HEK293 (cell line): Measurements from ENCODE around the gene MAN2B1.

Experiments
- MEIS1 ChIP-seq: sonication (generic); formaldehyde crosslinking; IDR thresholded peaks from 2 replicates; pipeline ENCODE4 v1.8.1; 2022; ENCODE audit warnings: missing genetic modification reagents, mild to moderate bottlenecking, borderline replicate concordance
- OVOL3 ChIP-seq: fragments of 450-650 bp; formaldehyde crosslinking; IDR thresholded peaks from 2 replicates; pipeline ENCODE4 v1.5.1; 2016; ENCODE audit warnings: missing biosample characterization, missing genetic modification characterization
- YY1 ChIP-seq: fragments of 450-650 bp; formaldehyde crosslinking; IDR thresholded peaks from 2 replicates; pipeline ENCODE4 v1.5.1; 2018; ENCODE audit warnings: missing biosample characterization, missing genetic modification characterization
- YY2 ChIP-seq: fragments of 450-650 bp; formaldehyde crosslinking; IDR thresholded peaks from 2 replicates; pipeline ENCODE4 v1.5.1; 2016; ENCODE audit warnings: missing biosample characterization, missing genetic modification characterization
- ZFP3 ChIP-seq: fragments of 450-650 bp; formaldehyde crosslinking; IDR thresholded peaks from 2 replicates; pipeline ENCODE4 v1.5.1; 2016; ENCODE audit warnings: low read depth, missing biosample characterization, missing genetic modification characterization
- ZNF138 ChIP-seq: fragments of 450-650 bp; formaldehyde crosslinking; IDR thresholded peaks from 2 replicates; pipeline ENCODE4 v1.5.1; 2016; ENCODE audit warnings: missing biosample characterization, missing genetic modification characterization, borderline replicate concordance
- ZNF174 ChIP-seq: fragments of 450-650 bp; formaldehyde crosslinking; IDR thresholded peaks from 2 replicates; pipeline ENCODE4 v1.5.0; 2017; ENCODE audit warnings: missing biosample characterization, mild to moderate bottlenecking, missing genetic modification characterization
- ZNF211 ChIP-seq: fragments of 450-650 bp; formaldehyde crosslinking; IDR thresholded peaks from 2 replicates; pipeline ENCODE4 v1.5.1; 2016; ENCODE audit warnings: low read depth, missing biosample characterization, missing genetic modification characterization
- ZNF23 ChIP-seq: fragments of 450-650 bp; formaldehyde crosslinking; IDR thresholded peaks from 2 replicates; pipeline ENCODE4 v1.5.1; 2016; ENCODE audit warnings: missing biosample characterization, missing genetic modification characterization, borderline replicate concordance
- ZNF239 ChIP-seq: fragments of 450-650 bp; formaldehyde crosslinking; IDR thresholded peaks from 2 replicates; pipeline ENCODE4 v1.5.1; 2016; ENCODE audit warnings: missing biosample characterization, missing genetic modification characterization
- ZNF292 ChIP-seq: fragments of 450-650 bp; formaldehyde crosslinking; IDR thresholded peaks from 2 replicates; pipeline ENCODE4 v1.5.1; 2016; ENCODE audit warnings: low read depth, missing biosample characterization, missing genetic modification characterization, borderline replicate concordance
- ZNF37A ChIP-seq: fragments of 450-650 bp; IDR thresholded peaks from 2 replicates; pipeline ENCODE4 v1.5.1; 2018; ENCODE audit warnings: missing biosample characterization, missing genetic modification characterization
- ZNF560 ChIP-seq: fragments of 450-650 bp; formaldehyde crosslinking; IDR thresholded peaks from 2 replicates; pipeline ENCODE4 v1.5.1; 2017; ENCODE audit warnings: missing biosample characterization, missing genetic modification characterization, borderline replicate concordance
- ZNF660 ChIP-seq: fragments of 450-650 bp; IDR thresholded peaks from 2 replicates; pipeline ENCODE4 v1.5.1; 2018; ENCODE audit warnings: missing biosample characterization, mild to moderate bottlenecking, missing genetic modification characterization
- ZNF677 ChIP-seq: fragments of 450-650 bp; IDR thresholded peaks from 2 replicates; pipeline ENCODE4 v1.5.0; 2018; ENCODE audit warnings: missing biosample characterization, mild to moderate bottlenecking, missing genetic modification characterization, moderate library complexity
- ZNF747 ChIP-seq: fragments of 450-650 bp; formaldehyde crosslinking; IDR thresholded peaks from 2 replicates; pipeline ENCODE4 v1.5.1; 2016; ENCODE audit warnings: missing biosample characterization, missing genetic modification characterization
- ZNF76 ChIP-seq: fragments of 450-650 bp; formaldehyde crosslinking; IDR thresholded peaks from 2 replicates; pipeline ENCODE4; 2016; ENCODE audit warnings: low read depth, missing biosample characterization, missing genetic modification characterization, borderline replicate concordance
- ZNF777 ChIP-seq: fragments of 450-650 bp; formaldehyde crosslinking; IDR thresholded peaks from 2 replicates; pipeline ENCODE4 v1.5.1; 2017; ENCODE audit warnings: missing biosample characterization, missing genetic modification characterization, borderline replicate concordance
- ZNF785 ChIP-seq: fragments of 450-650 bp; formaldehyde crosslinking; IDR thresholded peaks from 2 replicates; pipeline ENCODE4 v1.5.1; 2016; ENCODE audit warnings: missing biosample characterization, missing genetic modification characterization
- ZNF843 ChIP-seq: fragments of 450-650 bp; formaldehyde crosslinking; IDR thresholded peaks from 2 replicates; pipeline ENCODE4 v1.5.1; 2016; ENCODE audit warnings: missing biosample characterization, missing genetic modification characterization
- TF ChIP-seq, protein P1 (sequence below): fragments of 450-650 bp; formaldehyde crosslinking; IDR thresholded peaks from 2 replicates; pipeline ENCODE4 v1.5.1; 2016; ENCODE audit warnings: missing biosample characterization, missing genetic modification characterization
- TF ChIP-seq, protein P2 (sequence below): fragments of 450-650 bp; formaldehyde crosslinking; IDR thresholded peaks from 2 replicates; pipeline ENCODE4 v1.5.1; 2016; ENCODE audit warnings: missing biosample characterization, missing genetic modification characterization
- TF ChIP-seq, protein P3 (sequence below): fragments of 450-650 bp; formaldehyde crosslinking; IDR thresholded peaks from 2 replicates; pipeline ENCODE4 v1.5.1; 2016; ENCODE audit warnings: missing biosample characterization, missing genetic modification characterization, low read depth
- TF ChIP-seq, protein P4 (sequence below): sonication (generic); formaldehyde crosslinking; IDR thresholded peaks from 2 replicates; pipeline ENCODE4 v1.8.1; 2022; ENCODE audit warnings: mild to moderate bottlenecking, moderate library complexity, missing genetic modification reagents
- TF ChIP-seq, protein P5 (sequence below): fragments of 450-650 bp; formaldehyde crosslinking; IDR thresholded peaks from 2 replicates; pipeline ENCODE4 v1.5.1; 2016; ENCODE audit warnings: missing biosample characterization, missing genetic modification characterization
- TF ChIP-seq, protein P6 (sequence below): fragments of 450-650 bp; formaldehyde crosslinking; IDR thresholded peaks from 2 replicates; pipeline ENCODE4 v1.5.1; 2016; ENCODE audit warnings: missing biosample characterization, missing genetic modification characterization, borderline replicate concordance

The MAN2B1 gene

DNA sequence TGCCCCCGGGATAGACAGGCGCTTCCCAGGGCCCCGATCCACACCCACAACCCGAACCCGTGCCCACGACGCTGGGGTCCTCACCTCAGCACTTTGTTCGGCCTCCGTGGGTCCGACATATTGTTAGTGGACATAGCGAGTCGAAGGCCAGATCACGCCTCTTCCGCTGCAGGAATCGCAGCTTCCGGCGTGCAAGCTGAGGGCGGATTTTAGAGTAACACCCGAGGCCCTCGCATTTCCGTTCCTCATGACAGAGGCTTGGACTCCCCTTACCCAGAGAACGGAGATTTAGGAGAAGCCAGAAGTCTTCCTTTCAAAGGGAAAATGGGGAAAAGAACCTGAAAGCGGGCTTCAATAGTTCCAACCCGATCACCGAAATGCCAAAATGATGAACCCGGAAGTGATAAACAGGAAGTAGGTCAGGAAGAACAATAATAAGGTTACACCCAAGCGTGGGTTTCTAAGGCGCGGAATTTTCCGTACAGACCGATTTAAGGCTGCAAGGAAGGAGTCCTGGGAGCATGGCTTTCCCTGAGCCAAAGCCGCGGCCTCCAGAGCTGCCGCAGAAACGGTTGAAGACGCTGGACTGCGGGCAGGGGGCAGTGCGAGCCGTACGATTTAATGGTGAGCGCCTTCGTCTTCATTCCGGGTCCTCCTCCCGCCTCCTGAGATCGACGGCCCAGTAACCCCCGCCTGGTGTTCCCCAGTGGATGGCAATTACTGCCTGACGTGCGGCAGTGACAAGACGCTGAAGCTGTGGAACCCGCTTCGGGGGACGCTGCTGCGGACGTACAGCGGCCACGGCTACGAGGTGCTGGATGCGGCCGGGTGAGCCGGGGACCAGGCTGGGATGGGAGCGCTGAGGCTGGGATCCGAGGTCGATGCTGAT is 3.0 kb upstream of the MAN2B1 start (continued):
- TF ChIP-seq, protein P1, sequence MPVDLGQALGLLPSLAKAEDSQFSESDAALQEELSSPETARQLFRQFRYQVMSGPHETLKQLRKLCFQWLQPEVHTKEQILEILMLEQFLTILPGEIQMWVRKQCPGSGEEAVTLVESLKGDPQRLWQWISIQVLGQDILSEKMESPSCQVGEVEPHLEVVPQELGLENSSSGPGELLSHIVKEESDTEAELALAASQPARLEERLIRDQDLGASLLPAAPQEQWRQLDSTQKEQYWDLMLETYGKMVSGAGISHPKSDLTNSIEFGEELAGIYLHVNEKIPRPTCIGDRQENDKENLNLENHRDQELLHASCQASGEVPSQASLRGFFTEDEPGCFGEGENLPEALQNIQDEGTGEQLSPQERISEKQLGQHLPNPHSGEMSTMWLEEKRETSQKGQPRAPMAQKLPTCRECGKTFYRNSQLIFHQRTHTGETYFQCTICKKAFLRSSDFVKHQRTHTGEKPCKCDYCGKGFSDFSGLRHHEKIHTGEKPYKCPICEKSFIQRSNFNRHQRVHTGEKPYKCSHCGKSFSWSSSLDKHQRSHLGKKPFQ (tag by site-specific recombination): peak; percentile 47
- TF ChIP-seq, protein P2, sequence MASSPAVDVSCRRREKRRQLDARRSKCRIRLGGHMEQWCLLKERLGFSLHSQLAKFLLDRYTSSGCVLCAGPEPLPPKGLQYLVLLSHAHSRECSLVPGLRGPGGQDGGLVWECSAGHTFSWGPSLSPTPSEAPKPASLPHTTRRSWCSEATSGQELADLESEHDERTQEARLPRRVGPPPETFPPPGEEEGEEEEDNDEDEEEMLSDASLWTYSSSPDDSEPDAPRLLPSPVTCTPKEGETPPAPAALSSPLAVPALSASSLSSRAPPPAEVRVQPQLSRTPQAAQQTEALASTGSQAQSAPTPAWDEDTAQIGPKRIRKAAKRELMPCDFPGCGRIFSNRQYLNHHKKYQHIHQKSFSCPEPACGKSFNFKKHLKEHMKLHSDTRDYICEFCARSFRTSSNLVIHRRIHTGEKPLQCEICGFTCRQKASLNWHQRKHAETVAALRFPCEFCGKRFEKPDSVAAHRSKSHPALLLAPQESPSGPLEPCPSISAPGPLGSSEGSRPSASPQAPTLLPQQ (tag by site-specific recombination): peak; percentile 87
- TF ChIP-seq ZNF785 (no peak), ZNF777 (tag by site-specific recombination) (no peak), YY1 (peak; percentile 82), ZNF76 (tag by site-specific recombination) (peak; percentile 88), ZNF174 (no peak), MEIS1 (CRISPR knock-in tag) (no peak), ZNF660 (peak; percentile 98), ZNF677 (tag by site-specific recombination) (no peak), OVOL3 (tag by site-specific recombination) (peak; percentile 71; the same call in 1 of the 2 replicates), ZNF292 (tag by site-specific recombination) (no peak), ZNF23 (tag by site-specific recombination) (no peak), ZNF747 (tag by site-specific recombination) (no peak), YY2 (peak; percentile 75; the same call in 1 of the 2 replicates), ZNF239 (no peak), ZNF560 (tag by site-specific recombination) (no peak), ZNF138 (tag by site-specific recombination) (no peak), ZNF37A (no peak), ZNF843 (tag by site-specific recombination) (peak; percentile 63), ZFP3 (tag by site-specific recombination) (no peak), ZNF211 (no peak)
- TF ChIP-seq, protein P3, sequence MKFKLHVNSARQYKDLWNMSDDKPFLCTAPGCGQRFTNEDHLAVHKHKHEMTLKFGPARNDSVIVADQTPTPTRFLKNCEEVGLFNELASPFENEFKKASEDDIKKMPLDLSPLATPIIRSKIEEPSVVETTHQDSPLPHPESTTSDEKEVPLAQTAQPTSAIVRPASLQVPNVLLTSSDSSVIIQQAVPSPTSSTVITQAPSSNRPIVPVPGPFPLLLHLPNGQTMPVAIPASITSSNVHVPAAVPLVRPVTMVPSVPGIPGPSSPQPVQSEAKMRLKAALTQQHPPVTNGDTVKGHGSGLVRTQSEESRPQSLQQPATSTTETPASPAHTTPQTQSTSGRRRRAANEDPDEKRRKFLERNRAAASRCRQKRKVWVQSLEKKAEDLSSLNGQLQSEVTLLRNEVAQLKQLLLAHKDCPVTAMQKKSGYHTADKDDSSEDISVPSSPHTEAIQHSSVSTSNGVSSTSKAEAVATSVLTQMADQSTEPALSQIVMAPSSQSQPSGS (tag by site-specific recombination): no peak
- TF ChIP-seq, protein P4, sequence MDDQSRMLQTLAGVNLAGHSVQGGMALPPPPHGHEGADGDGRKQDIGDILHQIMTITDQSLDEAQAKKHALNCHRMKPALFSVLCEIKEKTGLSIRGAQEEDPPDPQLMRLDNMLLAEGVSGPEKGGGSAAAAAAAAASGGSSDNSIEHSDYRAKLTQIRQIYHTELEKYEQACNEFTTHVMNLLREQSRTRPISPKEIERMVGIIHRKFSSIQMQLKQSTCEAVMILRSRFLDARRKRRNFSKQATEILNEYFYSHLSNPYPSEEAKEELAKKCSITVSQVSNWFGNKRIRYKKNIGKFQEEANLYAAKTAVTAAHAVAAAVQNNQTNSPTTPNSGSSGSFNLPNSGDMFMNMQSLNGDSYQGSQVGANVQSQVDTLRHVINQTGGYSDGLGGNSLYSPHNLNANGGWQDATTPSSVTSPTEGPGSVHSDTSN (CRISPR knock-in tag): no peak
- TF ChIP-seq, protein P5, sequence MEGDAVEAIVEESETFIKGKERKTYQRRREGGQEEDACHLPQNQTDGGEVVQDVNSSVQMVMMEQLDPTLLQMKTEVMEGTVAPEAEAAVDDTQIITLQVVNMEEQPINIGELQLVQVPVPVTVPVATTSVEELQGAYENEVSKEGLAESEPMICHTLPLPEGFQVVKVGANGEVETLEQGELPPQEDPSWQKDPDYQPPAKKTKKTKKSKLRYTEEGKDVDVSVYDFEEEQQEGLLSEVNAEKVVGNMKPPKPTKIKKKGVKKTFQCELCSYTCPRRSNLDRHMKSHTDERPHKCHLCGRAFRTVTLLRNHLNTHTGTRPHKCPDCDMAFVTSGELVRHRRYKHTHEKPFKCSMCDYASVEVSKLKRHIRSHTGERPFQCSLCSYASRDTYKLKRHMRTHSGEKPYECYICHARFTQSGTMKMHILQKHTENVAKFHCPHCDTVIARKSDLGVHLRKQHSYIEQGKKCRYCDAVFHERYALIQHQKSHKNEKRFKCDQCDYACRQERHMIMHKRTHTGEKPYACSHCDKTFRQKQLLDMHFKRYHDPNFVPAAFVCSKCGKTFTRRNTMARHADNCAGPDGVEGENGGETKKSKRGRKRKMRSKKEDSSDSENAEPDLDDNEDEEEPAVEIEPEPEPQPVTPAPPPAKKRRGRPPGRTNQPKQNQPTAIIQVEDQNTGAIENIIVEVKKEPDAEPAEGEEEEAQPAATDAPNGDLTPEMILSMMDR (tag by site-specific recombination): peak; percentile 44; the same call in 1 of the 2 replicates
- TF ChIP-seq, protein P6, sequence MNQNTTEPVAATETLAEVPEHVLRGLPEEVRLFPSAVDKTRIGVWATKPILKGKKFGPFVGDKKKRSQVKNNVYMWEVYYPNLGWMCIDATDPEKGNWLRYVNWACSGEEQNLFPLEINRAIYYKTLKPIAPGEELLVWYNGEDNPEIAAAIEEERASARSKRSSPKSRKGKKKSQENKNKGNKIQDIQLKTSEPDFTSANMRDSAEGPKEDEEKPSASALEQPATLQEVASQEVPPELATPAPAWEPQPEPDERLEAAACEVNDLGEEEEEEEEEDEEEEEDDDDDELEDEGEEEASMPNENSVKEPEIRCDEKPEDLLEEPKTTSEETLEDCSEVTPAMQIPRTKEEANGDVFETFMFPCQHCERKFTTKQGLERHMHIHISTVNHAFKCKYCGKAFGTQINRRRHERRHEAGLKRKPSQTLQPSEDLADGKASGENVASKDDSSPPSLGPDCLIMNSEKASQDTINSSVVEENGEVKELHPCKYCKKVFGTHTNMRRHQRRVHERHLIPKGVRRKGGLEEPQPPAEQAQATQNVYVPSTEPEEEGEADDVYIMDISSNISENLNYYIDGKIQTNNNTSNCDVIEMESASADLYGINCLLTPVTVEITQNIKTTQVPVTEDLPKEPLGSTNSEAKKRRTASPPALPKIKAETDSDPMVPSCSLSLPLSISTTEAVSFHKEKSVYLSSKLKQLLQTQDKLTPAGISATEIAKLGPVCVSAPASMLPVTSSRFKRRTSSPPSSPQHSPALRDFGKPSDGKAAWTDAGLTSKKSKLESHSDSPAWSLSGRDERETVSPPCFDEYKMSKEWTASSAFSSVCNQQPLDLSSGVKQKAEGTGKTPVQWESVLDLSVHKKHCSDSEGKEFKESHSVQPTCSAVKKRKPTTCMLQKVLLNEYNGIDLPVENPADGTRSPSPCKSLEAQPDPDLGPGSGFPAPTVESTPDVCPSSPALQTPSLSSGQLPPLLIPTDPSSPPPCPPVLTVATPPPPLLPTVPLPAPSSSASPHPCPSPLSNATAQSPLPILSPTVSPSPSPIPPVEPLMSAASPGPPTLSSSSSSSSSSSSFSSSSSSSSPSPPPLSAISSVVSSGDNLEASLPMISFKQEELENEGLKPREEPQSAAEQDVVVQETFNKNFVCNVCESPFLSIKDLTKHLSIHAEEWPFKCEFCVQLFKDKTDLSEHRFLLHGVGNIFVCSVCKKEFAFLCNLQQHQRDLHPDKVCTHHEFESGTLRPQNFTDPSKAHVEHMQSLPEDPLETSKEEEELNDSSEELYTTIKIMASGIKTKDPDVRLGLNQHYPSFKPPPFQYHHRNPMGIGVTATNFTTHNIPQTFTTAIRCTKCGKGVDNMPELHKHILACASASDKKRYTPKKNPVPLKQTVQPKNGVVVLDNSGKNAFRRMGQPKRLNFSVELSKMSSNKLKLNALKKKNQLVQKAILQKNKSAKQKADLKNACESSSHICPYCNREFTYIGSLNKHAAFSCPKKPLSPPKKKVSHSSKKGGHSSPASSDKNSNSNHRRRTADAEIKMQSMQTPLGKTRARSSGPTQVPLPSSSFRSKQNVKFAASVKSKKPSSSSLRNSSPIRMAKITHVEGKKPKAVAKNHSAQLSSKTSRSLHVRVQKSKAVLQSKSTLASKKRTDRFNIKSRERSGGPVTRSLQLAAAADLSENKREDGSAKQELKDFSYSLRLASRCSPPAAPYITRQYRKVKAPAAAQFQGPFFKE (tag by site-specific recombination): no peak
